Parathyroid adenoma (tissue), 2 donors: ENCODE results near the gene BAG5.

Experiments used
- H2AFZ ChIP-seq: fragments of 300-600 bp; sonication (generic); one replicate; pipeline ENCODE4 v1.7.0; 2017; ENCODE audit warnings: antibody characterized with exemption, mild to moderate bottlenecking
- H3K27ac ChIP-seq: fragments of 300-600 bp; sonication (generic); one replicate; pipeline ENCODE4 v1.7.0; 2017
- H3K27me3 ChIP-seq: fragments of 300-600 bp; sonication (generic); one replicate; pipeline ENCODE4 v1.7.0; 2017; ENCODE audit warnings: low read length; ENCODE audit not compliant: control insufficient read depth, insufficient read depth
- H3K36me3 ChIP-seq: fragments of 300-600 bp; sonication (generic); one replicate; pipeline ENCODE4 v1.7.0; 2017; ENCODE audit warnings: low read length; ENCODE audit not compliant: control insufficient read depth, insufficient read depth
- H3K4me1 ChIP-seq: fragments of 300-600 bp; sonication (generic); one replicate; pipeline ENCODE4 v1.7.0; 2017; ENCODE audit warnings: control low read depth
- H3K4me2 ChIP-seq: fragments of 300-600 bp; sonication (generic); one replicate; pipeline ENCODE4 v1.7.0; 2017; ENCODE audit warnings: low read length
- H3K4me3 ChIP-seq: fragments of 300-600 bp; sonication (generic); one replicate; pipeline ENCODE4 v1.7.0; 2017; ENCODE audit warnings: low read depth, low read length
- H3K79me2 ChIP-seq: fragments of 300-600 bp; sonication (generic); one replicate; pipeline ENCODE4 v1.7.0; 2017; ENCODE audit warnings: control low read depth
- H3K9ac ChIP-seq: fragments of 300-600 bp; sonication (generic); one replicate; pipeline ENCODE4 v1.7.0; 2017; ENCODE audit warnings: mild to moderate bottlenecking
- H3K9me3 ChIP-seq: fragments of 300-600 bp; sonication (generic); one replicate; pipeline ENCODE4 v1.7.0; 2017; ENCODE audit warnings: low read length; ENCODE audit not compliant: control insufficient read depth
- TF ChIP-seq, protein P1 (sequence below): fragments of 300-600 bp; sonication (generic); IDR thresholded peaks from one replicate; pipeline ENCODE4 v1.7.0; 2017; ENCODE audit warnings: antibody characterized with exemption, mild to moderate bottlenecking
- donor health status: primary hyperparathyroidism.

The BAG5 gene

DNA sequence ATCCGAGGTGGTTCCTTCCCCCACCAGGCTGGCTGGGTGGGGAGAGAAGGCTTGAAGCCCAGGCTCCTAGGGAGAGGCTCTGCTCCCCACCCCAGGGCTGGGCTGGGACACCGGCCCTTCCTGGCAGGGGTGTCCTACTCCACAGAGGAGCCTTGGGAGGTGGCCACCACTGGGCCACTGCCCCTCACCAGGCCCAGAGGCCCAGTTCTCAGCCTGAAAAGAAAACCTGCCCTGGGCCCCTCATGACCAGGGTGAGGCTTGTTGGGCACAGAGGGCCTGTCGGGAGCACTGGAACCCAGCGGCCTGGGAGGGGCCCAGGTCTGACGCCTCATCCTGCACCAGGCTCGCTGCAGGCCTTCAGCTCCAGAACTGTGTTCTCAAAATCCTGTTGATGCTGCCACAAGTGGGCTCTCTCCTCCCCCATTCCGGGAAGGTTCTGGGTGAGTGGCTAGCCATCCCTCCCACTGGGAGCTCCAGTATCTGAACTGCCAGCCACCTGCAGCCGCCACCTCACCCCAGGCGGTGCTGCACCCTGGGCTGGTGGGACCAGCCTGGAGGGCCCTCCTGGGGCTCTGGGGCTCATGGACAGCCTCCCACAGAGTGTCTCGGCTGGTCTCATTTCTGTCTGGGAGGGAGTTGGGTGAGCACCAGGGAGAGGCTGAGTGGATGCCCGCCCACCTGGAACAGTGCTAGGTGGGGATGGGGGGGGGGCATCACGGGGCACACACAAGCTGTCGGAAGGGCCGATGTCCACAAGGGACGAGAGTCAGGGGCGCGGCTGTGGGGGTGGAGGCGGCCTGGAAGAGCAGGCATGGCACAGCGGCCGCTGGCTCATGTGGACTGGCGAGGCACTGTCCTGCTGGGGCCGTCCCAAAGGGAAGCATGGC lies 11.8 kb downstream of the BAG5 start:
- Histone ChIP-seq H3K79me2 (peaks cover 24% of the 10 kb centered on the region), H3K4me3 (no peak overlapping the region), H3K27ac (no peak overlapping the region), H3K4me1 (peaks cover 4% of the 10 kb centered on the region), H3K4me2 (no peak overlapping the region), H3K36me3 (no peaks in the 10 kb centered on the region), H3K9me3 (no peaks in the 10 kb centered on the region), H3K9ac (no peak overlapping the region), H3K27me3 (no peaks in the 10 kb centered on the region), H2AFZ (no peak overlapping the region)
- TF ChIP-seq, protein P1, sequence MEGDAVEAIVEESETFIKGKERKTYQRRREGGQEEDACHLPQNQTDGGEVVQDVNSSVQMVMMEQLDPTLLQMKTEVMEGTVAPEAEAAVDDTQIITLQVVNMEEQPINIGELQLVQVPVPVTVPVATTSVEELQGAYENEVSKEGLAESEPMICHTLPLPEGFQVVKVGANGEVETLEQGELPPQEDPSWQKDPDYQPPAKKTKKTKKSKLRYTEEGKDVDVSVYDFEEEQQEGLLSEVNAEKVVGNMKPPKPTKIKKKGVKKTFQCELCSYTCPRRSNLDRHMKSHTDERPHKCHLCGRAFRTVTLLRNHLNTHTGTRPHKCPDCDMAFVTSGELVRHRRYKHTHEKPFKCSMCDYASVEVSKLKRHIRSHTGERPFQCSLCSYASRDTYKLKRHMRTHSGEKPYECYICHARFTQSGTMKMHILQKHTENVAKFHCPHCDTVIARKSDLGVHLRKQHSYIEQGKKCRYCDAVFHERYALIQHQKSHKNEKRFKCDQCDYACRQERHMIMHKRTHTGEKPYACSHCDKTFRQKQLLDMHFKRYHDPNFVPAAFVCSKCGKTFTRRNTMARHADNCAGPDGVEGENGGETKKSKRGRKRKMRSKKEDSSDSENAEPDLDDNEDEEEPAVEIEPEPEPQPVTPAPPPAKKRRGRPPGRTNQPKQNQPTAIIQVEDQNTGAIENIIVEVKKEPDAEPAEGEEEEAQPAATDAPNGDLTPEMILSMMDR: no peak

DNA sequence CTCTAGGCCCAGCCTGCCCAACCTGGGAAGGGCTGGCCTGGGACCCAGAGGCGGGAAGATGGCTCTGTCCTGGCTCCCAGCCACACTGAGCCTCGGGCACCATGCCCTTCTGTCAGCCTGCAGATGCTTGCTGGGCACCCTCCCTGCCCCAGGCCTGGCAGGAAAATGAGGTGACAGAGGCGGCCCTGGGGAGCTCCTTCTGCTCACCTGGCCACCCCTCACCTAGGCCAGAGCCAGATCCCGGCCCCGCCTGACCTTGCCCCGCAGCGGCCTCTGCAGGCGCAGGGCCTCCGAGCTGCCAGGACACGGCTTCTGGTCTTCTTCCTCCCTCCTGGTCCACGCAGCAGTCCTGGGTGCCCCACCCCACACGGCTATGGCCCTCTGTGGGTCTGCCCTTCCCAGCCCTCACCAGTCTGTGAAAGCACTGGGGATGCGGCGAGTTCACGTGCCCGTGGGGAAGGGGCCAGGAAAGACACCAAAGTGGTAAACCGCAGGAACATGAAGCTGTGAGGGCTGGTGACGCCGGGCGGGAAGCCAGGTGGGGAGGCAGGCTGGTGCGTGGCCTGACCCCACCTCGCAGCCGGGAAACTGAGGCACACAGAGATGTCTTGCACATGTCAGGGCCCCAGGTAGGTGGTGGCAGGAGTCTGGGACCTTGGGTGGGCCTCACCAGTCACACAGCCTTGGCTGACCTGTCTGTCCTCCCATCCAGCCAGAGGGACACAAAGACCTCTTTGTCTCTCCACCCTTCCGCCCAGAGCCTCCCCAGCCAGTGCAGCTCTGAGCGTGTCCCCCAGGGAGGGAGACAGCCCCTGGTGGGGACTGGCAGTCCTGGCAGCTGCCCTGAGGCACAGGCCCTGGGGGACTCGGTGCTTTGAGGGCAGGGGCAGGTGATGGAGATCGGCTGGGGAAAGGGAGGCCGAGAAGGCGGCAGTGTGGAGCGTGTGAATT lies 12.8 kb downstream of the BAG5 start:
- Histone ChIP-seq H3K27ac (no peak overlapping the region), H2AFZ (no peak overlapping the region), H3K27me3 (no peaks in the 10 kb centered on the region), H3K79me2 (peaks cover 24% of the 10 kb centered on the region), H3K4me3 (no peak overlapping the region), H3K9me3 (no peaks in the 10 kb centered on the region), H3K36me3 (no peaks in the 10 kb centered on the region), H3K9ac (no peak overlapping the region), H3K4me2 (no peak overlapping the region), H3K4me1 (no peaks in the 10 kb centered on the region)
- TF ChIP-seq, protein P1: no peak

DNA sequence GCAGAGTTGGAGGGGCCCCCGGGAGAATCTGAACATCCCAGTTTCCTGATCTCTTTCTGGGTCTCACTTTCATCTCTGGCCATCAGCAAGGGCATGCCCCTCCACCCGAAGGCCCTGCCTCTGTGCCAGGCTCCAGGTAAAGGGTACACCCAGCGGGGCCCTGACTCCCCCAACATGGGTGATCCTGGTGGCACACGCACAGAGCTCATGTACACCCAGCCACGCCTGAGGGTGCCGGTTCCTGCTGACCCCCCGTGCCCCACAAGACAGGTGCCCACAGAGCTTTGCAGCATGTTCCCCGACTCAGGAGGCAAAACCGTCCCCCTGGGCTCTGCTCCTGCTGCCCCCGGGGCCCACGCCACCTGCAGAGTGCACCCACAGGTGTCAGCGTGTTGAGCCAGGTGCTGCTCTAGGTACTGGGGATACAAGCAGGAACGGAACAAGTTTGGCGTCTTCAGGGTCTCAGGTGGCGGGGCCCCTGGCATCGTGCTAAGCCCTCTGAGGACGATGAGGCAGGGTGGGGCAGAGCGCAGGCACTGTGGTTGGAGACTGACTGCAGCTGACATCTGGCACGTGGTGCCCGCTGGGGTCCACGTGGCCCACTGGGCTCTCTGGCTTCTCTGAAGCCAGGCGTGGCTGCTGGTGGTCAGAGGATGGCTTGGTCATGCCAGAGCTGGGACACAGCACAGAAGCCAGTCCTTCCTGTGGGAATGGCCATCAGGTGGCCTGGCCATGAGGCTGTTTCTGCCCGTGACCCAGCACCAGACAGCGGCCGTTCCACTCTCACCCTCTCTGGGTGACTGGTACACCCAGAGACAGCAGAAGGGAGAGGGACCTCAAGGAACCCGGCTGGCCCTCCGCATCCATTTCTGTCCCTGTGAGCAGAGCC lies 13.8 kb downstream of the BAG5 start:
- Histone ChIP-seq H3K27me3 (no peaks in the 10 kb centered on the region), H3K9me3 (no peaks in the 10 kb centered on the region), H3K27ac (no peak overlapping the region), H3K9ac (no peak overlapping the region), H3K4me3 (no peak overlapping the region), H3K4me1 (no peaks in the 10 kb centered on the region), H2AFZ (no peak overlapping the region), H3K79me2 (peaks cover 22% of the 10 kb centered on the region), H3K4me2 (no peak overlapping the region), H3K36me3 (no peaks in the 10 kb centered on the region)
- TF ChIP-seq, protein P1: no peak

DNA sequence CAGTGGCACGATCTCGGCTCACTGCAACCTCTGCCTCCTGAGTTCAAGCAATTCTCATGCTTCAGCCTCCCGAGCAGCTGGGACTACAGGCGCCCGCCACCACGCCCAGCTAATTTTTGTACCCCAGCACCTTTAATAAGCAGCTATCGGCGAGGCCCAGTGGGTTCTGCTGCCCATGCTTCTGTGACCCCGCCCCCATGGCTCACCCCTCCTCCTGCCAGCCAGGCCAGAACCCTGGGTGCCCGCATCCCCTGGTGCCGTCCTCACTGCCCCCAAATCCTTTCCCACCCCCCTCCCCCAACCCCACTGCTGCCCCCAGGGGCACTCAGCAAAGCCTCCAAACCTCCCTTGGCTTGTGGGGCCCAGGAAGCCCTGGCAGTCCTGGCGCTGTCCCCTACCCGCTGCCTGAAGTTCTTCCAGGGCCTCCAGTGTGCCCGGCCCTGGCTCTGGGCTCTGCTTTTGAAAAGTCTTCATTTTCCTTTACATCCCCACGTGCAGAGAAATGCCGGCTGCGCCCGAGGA lies 14.5 kb downstream of the BAG5 start:
- Histone ChIP-seq H3K27me3 (no peaks in the 10 kb centered on the region), H3K79me2 (peaks cover 20% of the 10 kb centered on the region), H3K4me3 (no peak overlapping the region), H3K4me1 (no peaks in the 10 kb centered on the region), H3K9ac (no peak overlapping the region), H3K4me2 (no peak overlapping the region), H3K9me3 (no peaks in the 10 kb centered on the region), H3K36me3 (no peaks in the 10 kb centered on the region), H2AFZ (no peak overlapping the region), H3K27ac (no peak overlapping the region)
- TF ChIP-seq, protein P1: no peak
